HG03571 (cell line): Measurements from ENCODE around the gene DDX20.

Experiments
- ATAC-seq: cut with Tn5 transposase; IDR thresholded peaks from one replicate; pipeline ENCODE4 v1.9.1; 2021; ENCODE audit not compliant: unreplicated experiment

DDX20 gene, protein sequence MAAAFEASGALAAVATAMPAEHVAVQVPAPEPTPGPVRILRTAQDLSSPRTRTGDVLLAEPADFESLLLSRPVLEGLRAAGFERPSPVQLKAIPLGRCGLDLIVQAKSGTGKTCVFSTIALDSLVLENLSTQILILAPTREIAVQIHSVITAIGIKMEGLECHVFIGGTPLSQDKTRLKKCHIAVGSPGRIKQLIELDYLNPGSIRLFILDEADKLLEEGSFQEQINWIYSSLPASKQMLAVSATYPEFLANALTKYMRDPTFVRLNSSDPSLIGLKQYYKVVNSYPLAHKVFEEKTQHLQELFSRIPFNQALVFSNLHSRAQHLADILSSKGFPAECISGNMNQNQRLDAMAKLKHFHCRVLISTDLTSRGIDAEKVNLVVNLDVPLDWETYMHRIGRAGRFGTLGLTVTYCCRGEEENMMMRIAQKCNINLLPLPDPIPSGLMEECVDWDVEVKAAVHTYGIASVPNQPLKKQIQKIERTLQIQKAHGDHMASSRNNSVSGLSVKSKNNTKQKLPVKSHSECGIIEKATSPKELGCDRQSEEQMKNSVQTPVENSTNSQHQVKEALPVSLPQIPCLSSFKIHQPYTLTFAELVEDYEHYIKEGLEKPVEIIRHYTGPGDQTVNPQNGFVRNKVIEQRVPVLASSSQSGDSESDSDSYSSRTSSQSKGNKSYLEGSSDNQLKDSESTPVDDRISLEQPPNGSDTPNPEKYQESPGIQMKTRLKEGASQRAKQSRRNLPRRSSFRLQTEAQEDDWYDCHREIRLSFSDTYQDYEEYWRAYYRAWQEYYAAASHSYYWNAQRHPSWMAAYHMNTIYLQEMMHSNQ

GRCh38 chr1:111755331-111756123 is at the start of gene DDX20:
DDX20 (plus strand) TSS chr1:111755901; CDS start chr1:111755925, 24 bp downstream.
- ATAC-seq: peak; percentile 84

GRCh38 chr1:111706921-111707320 is 48.8 kb upstream of the DDX20 start:
- ATAC-seq: no peak

GRCh38 chr1:111707906-111708305 is 47.8 kb upstream of the DDX20 start:
- ATAC-seq: no peak

GRCh38 chr1:111709986-111710385 is 45.7 kb upstream of the DDX20 start:
- no peak for ATAC-seq

- no peak for ATAC-seq
Measured at GRCh38 chr1:111716333-111716732, 39.4 kb upstream of the DDX20 start.

- no peak for ATAC-seq
Measured at GRCh38 chr1:111717450-111717849, 38.3 kb upstream of the DDX20 start.

DNA sequence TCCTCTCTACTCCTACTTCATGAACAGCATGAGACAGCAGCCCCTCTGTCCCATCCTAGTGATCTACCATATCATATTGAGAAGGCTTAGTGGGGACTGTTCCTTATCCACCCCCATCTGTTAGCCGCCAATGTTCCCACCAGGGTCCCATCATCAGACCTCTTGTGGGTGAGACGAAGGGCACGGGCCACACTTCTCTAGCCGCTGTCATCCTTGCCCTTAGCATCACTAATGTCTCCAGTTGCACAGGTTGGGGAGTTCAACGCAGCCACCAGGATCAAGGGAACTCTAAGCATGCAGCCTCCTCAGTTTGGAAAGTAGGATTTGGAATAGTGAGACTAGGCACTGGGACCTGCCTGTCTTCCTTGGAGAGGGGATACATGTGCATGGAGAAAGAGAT is 36.6 kb upstream of the DDX20 start:
- ATAC-seq: no peak

GRCh38 chr1:111719674-111720132 is 36.0 kb upstream of the DDX20 start:
- no peak for ATAC-seq

DNA sequence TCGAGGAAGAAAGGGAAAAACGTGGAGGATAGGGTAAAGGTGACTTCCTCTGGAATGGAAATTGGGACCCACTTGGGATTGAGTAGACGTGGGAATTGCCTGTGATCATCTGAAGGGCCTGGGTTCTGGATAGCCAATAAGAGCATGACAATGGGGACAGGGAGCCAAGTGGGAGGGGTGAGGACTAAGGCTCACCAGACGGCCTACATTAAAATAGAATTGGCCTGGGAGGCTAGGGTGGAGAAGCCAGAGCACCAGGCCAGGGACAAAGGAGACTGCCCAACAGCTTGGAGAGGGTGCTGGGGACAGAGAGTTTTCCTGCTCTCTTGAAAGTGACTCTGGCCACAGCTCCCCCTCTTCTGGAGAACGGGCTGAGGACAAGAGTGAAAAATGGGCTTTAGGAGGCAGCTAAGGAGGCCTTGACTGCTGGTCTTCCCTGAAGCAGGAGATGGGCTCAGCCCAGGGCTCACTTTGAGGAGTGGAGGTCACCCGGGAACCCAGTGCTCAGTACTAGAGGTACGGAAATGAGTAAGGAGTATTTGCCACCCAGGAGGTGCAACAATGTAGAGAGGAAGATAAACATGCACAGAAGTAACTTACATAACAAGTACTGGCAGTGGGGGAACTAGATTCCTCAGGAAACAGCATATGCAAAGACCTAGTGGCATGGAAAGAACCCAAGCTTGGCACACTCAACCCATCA is 35.3 kb upstream of the DDX20 start:
- no peak for ATAC-seq

- ATAC-seq: no peak
Measured at GRCh38 chr1:111720977-111721786, 34.5 kb upstream of the DDX20 start.

GRCh38 chr1:111723091-111723806 is 32.5 kb upstream of the DDX20 start:
- ATAC-seq: no peak

GRCh38 chr1:111723871-111724270 is 31.8 kb upstream of the DDX20 start:
- no peak for ATAC-seq

DNA sequence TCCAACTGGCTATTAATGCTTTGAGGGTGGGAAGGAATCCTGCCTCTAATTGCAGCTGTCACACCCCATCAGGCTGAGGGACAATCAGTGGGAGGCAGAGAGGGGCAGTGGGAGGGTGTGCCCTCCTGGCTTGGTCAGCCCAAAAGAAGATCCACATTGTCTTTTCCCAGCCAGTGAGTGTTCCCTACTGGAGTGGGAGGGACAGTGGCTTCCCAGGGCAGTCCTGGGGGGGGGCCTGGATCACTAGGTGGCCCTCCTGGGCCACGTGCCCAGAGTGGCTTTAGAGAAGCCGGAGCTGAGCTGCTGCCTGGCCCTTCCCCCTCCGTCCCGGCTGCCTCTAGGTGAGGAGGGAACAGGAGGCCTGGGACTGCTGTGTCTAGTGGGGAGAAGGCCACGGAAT is 30.5 kb upstream of the DDX20 start:
- ATAC-seq: no peak

GRCh38 chr1:111727056-111727455 is 28.6 kb upstream of the DDX20 start:
- no peak for ATAC-seq

DNA sequence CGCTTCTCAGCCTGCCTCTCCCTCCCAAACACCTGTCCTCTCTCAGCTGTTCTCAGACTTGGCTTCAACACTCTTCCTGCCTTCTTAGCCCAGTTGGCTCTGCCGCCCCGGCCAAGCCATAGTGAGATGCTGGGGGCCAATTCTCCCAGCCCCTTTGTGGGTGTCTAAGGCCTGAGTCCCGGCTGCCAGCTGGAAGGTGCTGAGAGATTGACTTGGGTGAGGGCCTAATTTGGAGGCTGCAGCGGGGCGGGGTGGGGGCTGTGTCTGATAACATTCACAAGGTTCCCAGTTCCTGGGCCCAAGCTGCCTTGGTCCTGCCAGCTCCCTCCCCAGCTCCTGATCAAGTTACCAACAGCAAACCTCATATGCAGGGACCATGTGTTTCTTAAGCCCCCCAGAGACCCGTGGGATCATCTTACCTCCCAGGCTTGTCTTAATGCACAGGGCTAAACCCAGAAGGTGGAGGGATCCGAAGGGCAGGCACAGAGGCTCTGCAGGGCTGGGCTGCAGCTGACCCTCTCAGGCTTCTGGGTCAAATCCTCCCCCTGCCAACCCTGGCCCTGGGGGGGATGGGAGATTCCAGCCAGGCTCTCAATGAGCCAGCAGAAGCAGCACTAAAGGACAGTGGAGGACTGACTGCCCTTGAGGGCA is 26.3 kb upstream of the DDX20 start:
- no peak for ATAC-seq

- ATAC-seq: no peak
Measured at GRCh38 chr1:111729946-111730681, 25.6 kb upstream of the DDX20 start.

GRCh38 chr1:111730706-111731105 is 25.0 kb upstream of the DDX20 start:
- ATAC-seq: no peak

DNA sequence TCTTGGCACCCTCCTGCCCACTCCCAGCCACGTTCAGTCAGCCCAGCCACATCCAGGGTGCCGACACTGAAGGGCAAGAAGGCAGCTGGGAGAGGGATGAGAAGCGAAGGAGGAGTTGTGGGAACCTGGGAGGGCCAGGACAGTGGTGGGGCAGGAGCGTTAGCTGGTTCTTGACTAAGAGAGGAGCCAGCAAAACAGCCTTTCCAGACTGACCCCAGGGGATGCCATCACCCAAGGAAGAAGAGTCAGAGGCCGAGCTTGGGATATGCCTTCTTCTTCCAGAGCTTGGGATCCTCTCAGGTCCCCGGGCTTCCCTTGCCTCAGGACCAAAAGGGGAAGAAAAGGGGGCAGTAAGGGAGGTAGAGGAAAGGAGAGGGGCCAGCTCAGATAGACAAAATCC is 23.7 kb upstream of the DDX20 start:
- ATAC-seq: no peak
